ENCODE measurements around the gene TMX1. TPM values are rescaled to one million over a fixed set of nuclear protein-coding genes. Genes with fewer than 3 reads are reported as not detected.

TMX1 gene
- total RNA-seq, 1 donor from 2014 or later, result 56.2 TPM

DNA sequence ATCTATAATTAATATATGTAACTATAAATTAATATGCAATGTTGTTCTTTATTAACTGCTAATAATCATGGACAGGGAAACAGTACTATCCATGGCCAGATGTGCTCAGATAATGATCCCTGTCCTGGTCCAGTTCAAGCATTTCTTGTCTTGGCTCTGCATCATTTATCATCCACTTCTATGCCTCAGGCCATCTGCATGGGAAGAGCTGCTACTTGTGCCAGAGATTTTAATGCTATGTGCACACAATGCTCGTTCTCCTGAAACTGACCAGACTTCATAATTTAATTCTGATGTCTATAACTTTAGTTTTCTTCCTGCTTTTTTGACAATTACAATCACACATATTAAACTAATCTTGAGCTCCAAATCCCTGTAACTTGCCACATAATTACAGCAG, 11.2 kb upstream of the TMX1 start:
- H3K9ac ChIP-seq (ENCODE audit: low read length), result no peak overlapping the region
- H3K9me3 ChIP-seq (ENCODE audit: insufficient read depth, low read depth, low read length), result no peaks in the 10 kb centered on the region
- H3K27ac ChIP-seq (ENCODE audit: low read depth, low read length), result no peak overlapping the region
- Mint-ChIP-seq H3K4me1 (ENCODE audit: low read depth, unreplicated experiment) (peaks cover 5% of the 10 kb centered on the region), H3K36me3 (ENCODE audit: low read depth, unreplicated experiment) (no peaks in the 10 kb centered on the region), H3K4me3 (ENCODE audit: unreplicated experiment) (no peak overlapping the region), H3K9me3 (ENCODE audit: unreplicated experiment) (peaks cover 2% of the 10 kb centered on the region), H3K27me3 (ENCODE audit: low read depth, unreplicated experiment) (peaks cover 2% of the 10 kb centered on the region), H3K27ac (ENCODE audit: unreplicated experiment) (no peak overlapping the region)
- H3K4me1 ChIP-seq (ENCODE audit: insufficient read depth, low read length), result no peaks in the 10 kb centered on the region
- H3K79me2 ChIP-seq (ENCODE audit: insufficient read depth, low read length), result no peaks in the 10 kb centered on the region
- TF ChIP-seq, protein P1, sequence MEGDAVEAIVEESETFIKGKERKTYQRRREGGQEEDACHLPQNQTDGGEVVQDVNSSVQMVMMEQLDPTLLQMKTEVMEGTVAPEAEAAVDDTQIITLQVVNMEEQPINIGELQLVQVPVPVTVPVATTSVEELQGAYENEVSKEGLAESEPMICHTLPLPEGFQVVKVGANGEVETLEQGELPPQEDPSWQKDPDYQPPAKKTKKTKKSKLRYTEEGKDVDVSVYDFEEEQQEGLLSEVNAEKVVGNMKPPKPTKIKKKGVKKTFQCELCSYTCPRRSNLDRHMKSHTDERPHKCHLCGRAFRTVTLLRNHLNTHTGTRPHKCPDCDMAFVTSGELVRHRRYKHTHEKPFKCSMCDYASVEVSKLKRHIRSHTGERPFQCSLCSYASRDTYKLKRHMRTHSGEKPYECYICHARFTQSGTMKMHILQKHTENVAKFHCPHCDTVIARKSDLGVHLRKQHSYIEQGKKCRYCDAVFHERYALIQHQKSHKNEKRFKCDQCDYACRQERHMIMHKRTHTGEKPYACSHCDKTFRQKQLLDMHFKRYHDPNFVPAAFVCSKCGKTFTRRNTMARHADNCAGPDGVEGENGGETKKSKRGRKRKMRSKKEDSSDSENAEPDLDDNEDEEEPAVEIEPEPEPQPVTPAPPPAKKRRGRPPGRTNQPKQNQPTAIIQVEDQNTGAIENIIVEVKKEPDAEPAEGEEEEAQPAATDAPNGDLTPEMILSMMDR (IDR thresholded peaks at IDR 0.05; ENCODE audit: insufficient read depth, low read depth, low read length), result no peak
- TF ChIP-seq EZH2 (IDR thresholded peaks at IDR 0.05; ENCODE audit: insufficient read depth, low read length), result no peak
- DNase-seq (ENCODE audit: low read depth), result no peak
- H3K36me3 ChIP-seq (ENCODE audit: insufficient read depth, low read length), result no peaks in the 10 kb centered on the region
- H3K4me3 ChIP-seq (ENCODE audit: insufficient read depth, low read depth, low read length), result no peak overlapping the region
- no peak for FAIRE-seq
- no peak overlapping the region for H2AFZ ChIP-seq (ENCODE audit: low read depth, low read length)
- no peaks in the 10 kb centered on the region for H4K20me1 ChIP-seq (ENCODE audit: insufficient read depth, low read length)
- no peaks in the 10 kb centered on the region for H3K27me3 ChIP-seq (ENCODE audit: insufficient read depth, low read length)
- H3K4me2 ChIP-seq (ENCODE audit: low read length), result no peak overlapping the region

DNA sequence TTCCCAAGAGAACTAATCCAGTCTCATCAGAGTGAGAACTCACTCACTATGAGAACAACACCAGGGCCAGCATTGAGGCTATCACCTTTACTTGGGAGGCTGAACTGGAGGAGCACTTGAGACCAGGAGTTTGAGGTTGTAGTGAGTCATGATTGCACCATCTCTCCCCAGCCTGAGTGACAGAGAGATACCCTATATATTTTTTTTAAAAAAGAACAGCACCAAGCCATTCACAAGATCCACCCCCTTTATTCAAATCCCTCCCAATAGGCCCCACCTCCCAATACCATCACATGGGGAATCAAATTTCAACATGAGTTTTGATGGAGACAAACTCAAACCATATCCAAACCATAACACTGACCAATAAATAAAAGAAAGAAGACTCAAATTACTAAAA, 3.7 kb upstream of the TMX1 start:
- H3K4me1 ChIP-seq (ENCODE audit: insufficient read depth, low read length), result peaks cover 4% of the 10 kb centered on the region
- no peaks in the 10 kb centered on the region for H3K36me3 ChIP-seq (ENCODE audit: insufficient read depth, low read length)
- peaks cover 15% of the 10 kb centered on the region for H3K79me2 ChIP-seq (ENCODE audit: insufficient read depth, low read length)
- H3K27ac Mint-ChIP-seq (ENCODE audit: unreplicated experiment), result no peak overlapping the region
- TF ChIP-seq, protein P1 (IDR thresholded peaks at IDR 0.05; ENCODE audit: insufficient read depth, low read depth, low read length), result no peak
- TF ChIP-seq EZH2 (IDR thresholded peaks at IDR 0.05; ENCODE audit: insufficient read depth, low read length), result no peak
- no peak overlapping the region for H3K4me3 ChIP-seq (ENCODE audit: insufficient read depth, low read depth, low read length)
- H3K4me1 Mint-ChIP-seq (ENCODE audit: low read depth, unreplicated experiment), result peaks cover 1% of the 10 kb centered on the region
- H2AFZ ChIP-seq (ENCODE audit: low read depth, low read length), result no peak overlapping the region
- no peak overlapping the region for H3K9ac ChIP-seq (ENCODE audit: low read length)
- no peak overlapping the region for H3K27ac ChIP-seq (ENCODE audit: low read depth, low read length)
- H3K27me3 Mint-ChIP-seq (ENCODE audit: low read depth, unreplicated experiment), result peaks cover 2% of the 10 kb centered on the region
- H3K36me3 Mint-ChIP-seq (ENCODE audit: low read depth, unreplicated experiment), result no peaks in the 10 kb centered on the region
- H3K27me3 ChIP-seq (ENCODE audit: insufficient read depth, low read length), result no peaks in the 10 kb centered on the region
- DNase-seq (ENCODE audit: low read depth) (peak; percentile 15), FAIRE-seq (no peak)
- no peaks in the 10 kb centered on the region for H4K20me1 ChIP-seq (ENCODE audit: insufficient read depth, low read length)
- no peak overlapping the region for H3K4me2 ChIP-seq (ENCODE audit: low read length)
- no peak overlapping the region for H3K4me3 Mint-ChIP-seq (ENCODE audit: unreplicated experiment)
- H3K9me3 Mint-ChIP-seq (ENCODE audit: unreplicated experiment), result peaks cover 2% of the 10 kb centered on the region
- no peaks in the 10 kb centered on the region for H3K9me3 ChIP-seq (ENCODE audit: insufficient read depth, low read depth, low read length)

- H3K36me3 ChIP-seq (ENCODE audit: insufficient read depth, low read length), result peaks cover 5% of the 10 kb centered on the region
- H2AFZ ChIP-seq (ENCODE audit: low read depth, low read length), result peak overlapping the region; percentile 90
- no peaks in the 10 kb centered on the region for H3K9me3 ChIP-seq (ENCODE audit: insufficient read depth, low read depth, low read length)
- Mint-ChIP-seq H3K36me3 (ENCODE audit: low read depth, unreplicated experiment) (no peaks in the 10 kb centered on the region), H3K4me3 (ENCODE audit: unreplicated experiment) (no peak overlapping the region), H3K9me3 (ENCODE audit: unreplicated experiment) (no peaks in the 10 kb centered on the region), H3K4me1 (ENCODE audit: low read depth, unreplicated experiment) (peaks cover 6% of the 10 kb centered on the region), H3K27me3 (ENCODE audit: low read depth, unreplicated experiment) (no peaks in the 10 kb centered on the region), H3K27ac (ENCODE audit: unreplicated experiment) (no peak overlapping the region)
- H3K27ac ChIP-seq (ENCODE audit: low read depth, low read length), result peak overlapping the region; percentile 77
- peaks cover 23% of the 10 kb centered on the region for H4K20me1 ChIP-seq (ENCODE audit: insufficient read depth, low read length)
- FAIRE-seq (no peak), DNase-seq (ENCODE audit: low read depth) (no peak)
- H3K79me2 ChIP-seq (ENCODE audit: insufficient read depth, low read length), result peaks cover 60% of the 10 kb centered on the region
- H3K9ac ChIP-seq (ENCODE audit: low read length), result peak overlapping the region; percentile 93
- peak overlapping the region; percentile 87 for H3K4me2 ChIP-seq (ENCODE audit: low read length)
- peaks cover 15% of the 10 kb centered on the region for H3K4me1 ChIP-seq (ENCODE audit: insufficient read depth, low read length)
- H3K27me3 ChIP-seq (ENCODE audit: insufficient read depth, low read length), result no peaks in the 10 kb centered on the region
- no peak for TF ChIP-seq EZH2 (IDR thresholded peaks at IDR 0.05; ENCODE audit: insufficient read depth, low read length)
- TF ChIP-seq, protein P1 (IDR thresholded peaks at IDR 0.05; ENCODE audit: insufficient read depth, low read depth, low read length), result no peak
- peak overlapping the region; percentile 94 for H3K4me3 ChIP-seq (ENCODE audit: insufficient read depth, low read depth, low read length)
Observed at GRCh38 chr14:51240804-51241380, 845 bp downstream of the TMX1 start.
